Effector CD8-positive, alpha-beta T cell (primary cell): Measurements from ENCODE around the gene HMSD.
A peak's percentile ranks its signal among the peaks of the same experiment; 100 is the strongest.

Experiments used
- DNase-seq: peaks from one replicate; lab custom pipeline; 2025; lab: John Stamatoyannopoulos, UW

HMSD gene

DNA sequence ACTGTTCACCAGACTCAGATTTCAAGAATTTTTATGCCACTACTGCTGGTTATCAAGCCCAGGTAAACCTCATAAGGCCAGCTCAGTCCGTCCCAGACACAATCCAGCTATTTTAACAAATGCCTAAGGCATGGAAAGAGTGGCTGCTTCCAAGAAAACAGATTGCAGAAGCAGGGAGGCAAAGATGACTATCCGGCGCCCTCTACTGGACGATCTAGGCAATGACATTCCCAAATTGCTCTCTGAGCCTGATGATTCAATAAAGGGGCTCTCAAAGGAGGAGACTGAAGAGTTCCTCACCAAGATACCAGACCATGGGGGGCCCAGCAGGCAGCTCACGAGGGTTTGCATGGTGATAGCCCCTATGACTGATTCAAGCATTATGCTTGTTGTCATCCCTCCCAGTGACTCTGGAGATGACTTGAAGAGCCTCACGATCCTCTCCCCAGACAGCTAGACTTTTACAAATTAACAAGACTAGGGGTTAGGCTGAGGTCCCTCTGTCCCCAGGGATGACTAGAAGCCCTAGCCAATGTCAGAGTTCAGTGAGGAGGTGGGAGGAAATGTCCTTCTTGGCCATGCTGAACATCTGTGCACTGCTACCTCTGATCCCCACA is 45.8 kb downstream of the HMSD start:
- DNase-seq = peak; percentile 3

DNA sequence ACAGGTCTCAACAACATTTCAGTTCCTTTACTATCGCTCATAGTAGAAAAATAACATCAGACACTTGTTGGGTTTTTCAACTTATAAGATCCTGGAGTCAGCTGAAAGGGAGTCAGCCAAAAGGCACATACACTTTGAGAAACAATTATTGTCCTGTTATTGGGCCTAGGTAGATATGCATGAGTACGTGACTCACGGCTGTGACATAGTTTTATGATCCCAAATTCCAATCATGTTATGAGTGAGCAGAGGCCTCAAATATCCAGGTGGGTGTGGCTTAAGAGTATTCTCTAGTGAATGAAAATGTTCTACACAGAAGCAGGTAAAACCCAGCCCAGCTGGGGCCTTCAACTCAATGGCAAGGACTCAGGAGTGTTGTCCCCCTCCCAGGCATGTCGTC is 47.9 kb downstream of the HMSD start:
- no peak for DNase-seq

DNA sequence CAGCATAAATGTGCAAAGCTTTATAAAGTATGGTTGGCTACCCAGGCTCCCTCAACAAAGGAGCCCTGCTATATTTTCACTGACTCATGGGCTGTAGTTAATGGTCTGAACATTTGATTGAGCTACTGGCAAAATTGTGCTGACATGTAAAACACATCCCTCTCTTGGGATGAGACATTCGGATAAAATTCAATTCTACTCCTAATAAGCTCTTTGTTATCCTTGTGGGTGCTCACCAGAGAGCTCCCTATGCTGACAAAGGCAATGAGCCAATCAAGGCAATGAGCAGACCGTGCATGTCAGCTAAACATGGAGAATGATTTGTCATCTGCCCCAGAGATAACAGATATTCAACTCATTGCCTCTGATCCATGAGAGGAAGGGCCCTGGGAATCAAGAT is 48.5 kb downstream of the HMSD start:
- DNase-seq = no peak

DNA sequence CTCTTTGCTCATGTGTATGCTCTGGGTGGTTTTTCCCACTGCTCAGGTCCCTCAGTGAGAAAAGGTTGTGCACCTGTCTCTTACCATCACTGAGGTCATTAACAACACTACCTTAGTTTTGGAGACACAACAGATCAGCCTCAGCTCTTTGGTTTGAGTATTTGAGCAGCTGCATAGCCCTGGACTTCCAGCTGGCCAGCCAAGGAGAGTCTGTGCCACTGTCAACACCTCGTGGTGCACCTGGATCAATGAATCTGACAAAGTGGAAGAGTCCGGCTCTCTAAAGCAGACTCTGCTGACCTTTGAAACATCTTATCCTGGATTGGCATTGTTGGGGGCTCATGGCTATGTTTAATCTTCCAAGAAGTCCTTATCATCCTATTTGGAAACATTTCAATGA is 50.8 kb downstream of the HMSD start:
- no peak for DNase-seq

DNA sequence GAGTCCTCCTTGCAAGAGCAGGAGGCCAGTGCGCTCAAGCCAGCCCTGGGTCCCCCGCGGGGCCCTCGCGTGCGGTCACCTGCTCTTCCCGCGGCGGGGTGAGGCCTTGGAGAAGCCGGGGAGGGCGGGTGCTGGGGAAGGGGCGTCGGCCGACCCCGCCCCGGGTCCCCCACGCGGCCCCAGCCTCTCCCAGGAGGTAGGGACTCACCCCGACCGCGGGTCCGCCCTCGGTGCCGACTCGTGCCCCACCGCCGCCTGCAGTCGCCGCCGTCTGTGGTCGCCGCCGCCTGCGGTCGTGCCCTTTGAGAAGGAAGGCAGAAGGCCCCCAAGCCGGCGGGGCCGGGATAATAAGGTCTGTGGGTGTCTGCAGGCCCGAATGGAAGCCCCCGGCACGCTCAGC is 53.5 kb downstream of the HMSD start:
- no peak for DNase-seq

DNA sequence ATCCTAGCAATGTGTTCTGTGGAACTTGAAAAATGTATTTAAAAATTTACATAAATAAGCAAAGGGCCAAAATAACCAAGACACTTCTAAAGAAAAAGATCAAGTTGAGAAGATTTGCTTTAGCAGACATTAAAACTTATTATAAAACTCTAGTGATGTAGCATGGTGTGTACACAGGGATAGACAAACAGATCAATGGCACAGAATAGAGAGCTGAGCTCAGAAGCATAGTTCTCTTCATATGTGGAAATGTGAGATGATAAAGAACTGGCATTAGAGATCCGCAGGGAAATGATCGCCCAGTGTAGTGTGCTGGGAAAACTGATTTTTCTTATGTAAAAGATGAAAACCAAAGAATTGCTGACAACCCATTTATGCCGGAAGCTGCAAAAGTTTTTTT is 60.2 kb downstream of the HMSD start:
- DNase-seq = no peak
